SK-N-MC (cell line): Measurements from ENCODE around the gene BCDIN3D.
A peak's percentile ranks its signal among the peaks of the same experiment; 100 is the strongest.

Experiments
- DNase-seq: peaks from one replicate; pipeline ENCODE4 v3.0.0-alpha.2; 2011; ENCODE audit warnings: low read depth, low spot score
- H3K27ac ChIP-seq: fragments of 200-600 bp; sonication (generic); 2 replicates; pipeline ENCODE4 v1.5.1; 2016; ENCODE audit warnings: mixed run types
- H3K36me3 ChIP-seq: fragments of 200-600 bp; sonication (generic); 2 replicates; pipeline ENCODE4 v1.6.1; 2017; ENCODE audit warnings: antibody characterized with exemption, low read length, mixed read lengths; ENCODE audit not compliant: insufficient read depth
- H3K4me3 ChIP-seq: fragments of 200-600 bp; sonication (generic); 2 replicates; pipeline ENCODE4 v1.5.1; 2016
- H3K9ac ChIP-seq: fragments of 200-600 bp; sonication (generic); 2 replicates; pipeline ENCODE4 v1.8.0; 2017; ENCODE audit warnings: mixed run types, mixed read lengths; ENCODE audit not compliant: insufficient read length
- H3K9me3 ChIP-seq: fragments of 200-600 bp; sonication (generic); 2 replicates; pipeline ENCODE4 v1.6.1; 2017; ENCODE audit warnings: low read depth, mild to moderate bottlenecking, antibody characterized with exemption, low read length, moderate library complexity, mixed read lengths
- EZH2 ChIP-seq: fragments of 200-600 bp; sonication (generic); IDR thresholded peaks from one replicate; pipeline ENCODE4 v1.6.1; 2017; ENCODE audit warnings: antibody characterized with exemption
- FOXP2 ChIP-seq: optimal IDR thresholded peaks from 2 replicates; pipeline ENCODE3; 2011; ENCODE audit warnings: mild to moderate bottlenecking, moderate library complexity; ENCODE audit not compliant: insufficient read depth; ENCODE audit errors: extremely low read length, control extremely low read depth
- POLR2AphosphoS5 ChIP-seq: IDR thresholded peaks from 2 replicates; pipeline ENCODE4 v1.6.1; 2012; ENCODE audit warnings: mild to moderate bottlenecking, low read depth, low read length, borderline replicate concordance

The BCDIN3D gene

GRCh38 chr12:49792181-49792970 is 50.5 kb downstream of the BCDIN3D start:
- Histone ChIP-seq H3K9me3 (no peaks in the 10 kb centered on the region), H3K36me3 (no peaks in the 10 kb centered on the region; the same call in 1 of the 2 replicates), H3K4me3 (no peak overlapping the region), H3K27ac (no peak overlapping the region), H3K9ac (no peak overlapping the region)
- no peak for TF ChIP-seq POLR2AphosphoS5
- TF ChIP-seq FOXP2 = no peak
- no peak for TF ChIP-seq EZH2
- no peak for DNase-seq

GRCh38 chr12:49791700-49792099 is 51.2 kb downstream of the BCDIN3D start:
- no peaks in the 10 kb centered on the region for H3K36me3 ChIP-seq
- no peaks in the 10 kb centered on the region for H3K9me3 ChIP-seq

GRCh38 chr12:49790741-49791555 is 52.0 kb downstream of the BCDIN3D start:
- H3K27ac ChIP-seq = no peak overlapping the region
- H3K9me3 ChIP-seq = no peaks in the 10 kb centered on the region
- H3K9ac ChIP-seq = peak overlapping the region; percentile 32
- TF ChIP-seq FOXP2 (no peak), EZH2 (no peak), POLR2AphosphoS5 (no peak)
- no peak for DNase-seq
- H3K36me3 ChIP-seq = no peaks in the 10 kb centered on the region
- no peak overlapping the region for H3K4me3 ChIP-seq

More at GRCh38 chr12:49791700-49792099, 51.2 kb downstream of the BCDIN3D start:
- TF ChIP-seq FOXP2 (no peak), EZH2 (no peak), POLR2AphosphoS5 (no peak)
- Histone ChIP-seq H3K4me3 (no peak overlapping the region), H3K27ac (no peak overlapping the region), H3K9ac (no peak overlapping the region)
- DNase-seq = no peak

GRCh38 chr12:49789992-49790391 is 52.9 kb downstream of the BCDIN3D start:
- TF ChIP-seq EZH2 (no peak), POLR2AphosphoS5 (no peak), FOXP2 (no peak)
- no peak overlapping the region for H3K27ac ChIP-seq
- DNase-seq = no peak
- no peak overlapping the region for H3K9ac ChIP-seq
- H3K4me3 ChIP-seq = no peak overlapping the region
- H3K36me3 ChIP-seq = no peaks in the 10 kb centered on the region
- H3K9me3 ChIP-seq = no peaks in the 10 kb centered on the region

- TF ChIP-seq EZH2 (no peak), FOXP2 (no peak), POLR2AphosphoS5 (no peak)
- DNase-seq = no peak
- Histone ChIP-seq H3K9me3 (no peaks in the 10 kb centered on the region), H3K4me3 (no peak overlapping the region), H3K9ac (no peak overlapping the region), H3K36me3 (no peaks in the 10 kb centered on the region), H3K27ac (no peak overlapping the region)
Observed at GRCh38 chr12:49787672-49788071, 55.2 kb downstream of the BCDIN3D start.
